Common myeloid progenitor, CD34-positive (primary cell): ENCODE data around the gene CHAC1.

ENCODE experiments used
- CTCF ChIA-PET: fragments of 350-600 bp; sonication (Branson Sonifier 250); formaldehyde crosslinking; loops from one replicate; lab custom pipeline; 2021; ENCODE audit warnings: antibody characterized with exemption; lab: Charles Lee
- POLR2A ChIA-PET: fragments of 350-600 bp; sonication (Branson Sonifier 250); formaldehyde crosslinking; loops from one replicate; lab custom pipeline; 2021; ENCODE audit warnings: antibody characterized with exemption; lab: Charles Lee
- DNase-seq, 3 donors: peaks; one replicate each; pipeline versions ENCODE4 v3.0.0 to v3.0.0-alpha.2; 2013
- H3K27ac ChIP-seq, 2 experiments: 1 replicate in 1 of 2; 2 replicates in 1 of 2; pipeline ENCODE4 v1.7.0; 2013; ENCODE audit warnings: inconsistent platforms in 2 of 2, low read length in 2 of 2, mild to moderate bottlenecking in 2 of 2, low read depth in 1 of 2, moderate library complexity in 1 of 2; ENCODE audit not compliant: severe bottlenecking in 2 of 2, insufficient read depth in 1 of 2, poor library complexity in 1 of 2
- H3K27me3 ChIP-seq, 5 experiments: replicated peaks in 2 of 5; 1 replicate in 3 of 5; 2 replicates in 2 of 5; pipeline versions ENCODE4 v1.6.1 to v1.7.0; 2013; ENCODE audit warnings: low read length in 4 of 5, mild to moderate bottlenecking in 2 of 5, moderate library complexity in 2 of 5, inconsistent platforms in 1 of 5; ENCODE audit not compliant: insufficient read depth in 5 of 5, control insufficient read depth in 4 of 5
- H3K36me3 ChIP-seq, 4 experiments: 1 replicate in 2 of 4; 2 replicates in 2 of 4; pipeline versions ENCODE4 v1.6.1 to v1.7.0; 2013; ENCODE audit warnings: low read length in 3 of 4, control low read depth in 1 of 4, mild to moderate bottlenecking in 1 of 4; ENCODE audit not compliant: control insufficient read depth in 4 of 4, insufficient read depth in 4 of 4
- H3K4me1 ChIP-seq, 4 experiments: 1 replicate in 3 of 4; 2 replicates in 1 of 4; pipeline versions ENCODE4 v1.6.1 to v1.7.1; 2013; ENCODE audit warnings: low read length in 3 of 4, mild to moderate bottlenecking in 3 of 4, control low read depth in 1 of 4, inconsistent platforms in 1 of 4, moderate library complexity in 1 of 4; ENCODE audit not compliant: control insufficient read depth in 4 of 4, insufficient read depth in 4 of 4; ENCODE audit errors: control extremely low read depth in 1 of 4
- H3K4me3 ChIP-seq, 7 experiments: 1 replicate in 4 of 7; 2 replicates in 3 of 7; pipeline versions ENCODE4 v1.5.1 to v1.7.0; 2013; ENCODE audit warnings: mild to moderate bottlenecking in 7 of 7, low read length in 6 of 7, moderate library complexity in 6 of 7, inconsistent platforms in 2 of 7, low read depth in 2 of 7, control low read depth in 1 of 7; ENCODE audit not compliant: insufficient read depth in 4 of 7, control insufficient read depth in 1 of 7; ENCODE audit errors: extremely low read depth in 1 of 7
- H3K9me3 ChIP-seq, 5 experiments: 1 replicate in 4 of 5; 2 replicates in 1 of 5; pipeline versions ENCODE4 v1.6.1 to v1.7.1; 2013; ENCODE audit warnings: low read length in 4 of 5, mild to moderate bottlenecking in 2 of 5, inconsistent platforms in 1 of 5, low read depth in 1 of 5, moderate library complexity in 1 of 5; ENCODE audit not compliant: control insufficient read depth in 4 of 5, insufficient read depth in 2 of 5; ENCODE audit errors: control extremely low read depth in 1 of 5
- WGBS: methylation state at CpG from one replicate; pipeline ENCODE4 v1.1.5; 2013; ENCODE audit not compliant: insufficient coverage; 5-methylcytosine and 5-hydroxymethylcytosine counted together

CHAC1 gene

DNA sequence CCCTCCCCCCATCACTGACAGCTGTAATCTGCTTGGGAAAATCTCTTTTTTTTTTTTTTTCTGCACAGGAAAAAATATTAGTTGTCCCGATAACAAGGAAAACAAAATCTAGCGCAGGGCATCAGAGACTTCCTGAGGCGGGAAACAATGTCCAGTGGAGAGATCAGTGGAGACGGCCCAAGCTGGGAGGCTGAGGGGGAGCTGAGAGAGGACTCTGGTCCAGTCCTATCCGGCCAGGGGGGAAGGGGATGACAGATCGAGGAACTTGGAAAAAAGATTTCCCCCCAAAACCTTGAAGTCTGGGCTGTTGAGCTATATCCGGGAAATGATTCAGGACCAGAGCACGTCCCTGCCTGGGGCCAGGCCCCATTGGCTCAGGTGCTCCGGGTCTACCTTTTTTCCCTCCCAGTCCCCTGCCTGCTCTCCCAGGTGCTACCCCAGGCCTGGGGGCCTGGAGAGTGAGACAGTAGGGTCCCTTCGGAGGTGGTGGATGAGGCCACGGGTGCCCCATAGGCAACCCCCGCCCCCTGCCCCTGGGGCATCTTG lies 38.1 kb upstream of the CHAC1 start:
- ChIA-PET POLR2A (no interaction called here), CTCF (interaction anchor here (0.7 to 3.4 kb wide), 8 partner anchors 10 to 169 kb away, joined by 3 to 18 read pairs (median 4); no protein-coding TSS in a partner anchor)
- no peaks in the 10 kb centered on the region for H3K27me3 ChIP-seq
- WGBS: 91% methylated on average over 10 of the region's 12 CpGs
- no peaks in the 10 kb centered on the region for H3K9me3 ChIP-seq
- H3K36me3 ChIP-seq: no peaks in the 10 kb centered on the region
- H3K4me1 ChIP-seq: peaks cover 0 to 10% (median 7%) of the 10 kb centered on the region in 4 experiments
- DNase-seq: no peak
- no peak overlapping the region for H3K4me3 ChIP-seq
- no peak overlapping the region for H3K27ac ChIP-seq

GRCh38 chr15:40915679-40916078 lies 37.6 kb upstream of the CHAC1 start:
- Histone ChIP-seq H3K27ac (no peak overlapping the region), H3K4me1 (peaks cover 0 to 10% (median 6%) of the 10 kb centered on the region in 4 experiments), H3K36me3 (no peaks in the 10 kb centered on the region), H3K27me3 (no peaks in the 10 kb centered on the region), H3K4me3 (no peak overlapping the region), H3K9me3 (no peaks in the 10 kb centered on the region)
- POLR2A ChIA-PET: no interaction called here
- CTCF ChIA-PET: interaction anchor here (1.1 to 3.4 kb wide), 6 partner anchors 10 to 101 kb away, joined by 3 to 18 read pairs (median 6); no protein-coding TSS in a partner anchor
- 66% methylated on average over 5 of the region's 6 CpGs for WGBS
- no peak for DNase-seq

DNA sequence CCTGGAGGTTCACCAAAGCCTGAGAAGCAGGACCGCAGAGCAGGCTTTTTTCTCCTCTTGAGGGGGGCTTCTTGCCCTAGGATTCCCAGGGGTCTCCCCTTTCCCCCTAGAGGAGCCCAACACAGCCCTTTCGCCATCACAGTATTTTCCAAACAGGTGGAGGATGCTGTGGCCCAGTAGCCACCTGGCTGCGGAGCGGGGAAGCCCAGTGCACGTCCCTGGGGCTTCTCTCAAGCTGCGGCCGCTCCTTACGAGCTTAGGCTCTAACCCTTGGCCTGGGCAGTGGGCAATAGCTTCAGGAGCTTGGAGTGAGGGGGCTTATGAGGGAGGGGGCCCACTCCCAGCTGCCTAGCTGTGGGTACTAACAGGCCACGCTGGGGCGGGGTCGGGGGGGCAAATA lies 35.7 kb upstream of the CHAC1 start:
- POLR2A ChIA-PET: no interaction called here
- no peak for DNase-seq

DNA sequence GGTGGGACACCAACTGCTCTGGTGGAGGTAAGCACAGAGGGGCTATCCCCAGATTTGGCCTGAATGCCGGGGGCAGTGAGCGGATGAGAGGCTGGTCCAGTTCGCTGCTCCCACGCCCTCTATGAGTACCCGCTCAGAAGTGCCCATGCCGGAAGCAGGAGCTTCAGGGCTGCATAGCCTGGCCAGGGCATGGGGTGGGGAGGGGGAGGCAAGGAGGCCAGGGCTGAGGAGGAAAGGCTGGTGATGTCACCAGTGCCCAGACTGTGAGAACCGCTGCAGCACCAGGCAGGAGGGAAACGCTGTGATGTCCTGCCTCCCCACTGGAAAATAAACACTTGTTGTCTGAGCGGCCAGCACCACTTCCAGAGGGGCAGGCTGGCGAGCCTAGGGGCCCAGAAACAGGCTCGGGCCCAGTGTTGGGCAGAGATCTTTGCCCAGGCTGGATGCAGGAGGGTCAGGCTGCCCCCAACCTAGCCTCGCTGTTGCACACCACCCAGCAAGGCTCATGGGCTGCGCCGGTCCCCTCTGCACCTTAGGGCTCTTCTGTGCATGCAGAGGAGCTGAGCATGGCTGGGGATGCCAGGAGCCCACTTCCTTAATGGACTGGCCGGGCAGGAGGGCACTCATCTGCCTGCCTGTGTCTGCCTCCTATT lies 35.0 kb upstream of the CHAC1 start:
- ChIA-PET POLR2A (no interaction called here), CTCF (interaction anchor here (0.9 to 3.4 kb wide), 7 partner anchors 13 to 104 kb away, joined by 3 to 18 read pairs (median 5); no protein-coding TSS in a partner anchor)
- Histone ChIP-seq H3K36me3 (no peaks in the 10 kb centered on the region), H3K27ac (no peak overlapping the region), H3K4me1 (no peaks in the 10 kb centered on the region), H3K9me3 (no peaks in the 10 kb centered on the region), H3K4me3 (no peak overlapping the region), H3K27me3 (peaks cover 0 to 2% (median 0%) of the 10 kb centered on the region in 5 experiments)
- no peak for DNase-seq
- WGBS: 95% methylated on average over 15 of the region's 15 CpGs

More for the DNA sequence above, 35.7 kb upstream of the CHAC1 start:
- Histone ChIP-seq H3K9me3 (no peaks in the 10 kb centered on the region), H3K36me3 (no peaks in the 10 kb centered on the region), H3K27ac (no peak overlapping the region), H3K4me1 (no peaks in the 10 kb centered on the region), H3K27me3 (no peaks in the 10 kb centered on the region), H3K4me3 (no peak overlapping the region)
- CTCF ChIA-PET: interaction anchor here (1.2 to 3.4 kb wide), 5 partner anchors 12 to 105 kb away, joined by 3 to 18 read pairs (median 7); no protein-coding TSS in a partner anchor
- WGBS: 71% methylated on average over 4 of the region's 11 CpGs

DNA sequence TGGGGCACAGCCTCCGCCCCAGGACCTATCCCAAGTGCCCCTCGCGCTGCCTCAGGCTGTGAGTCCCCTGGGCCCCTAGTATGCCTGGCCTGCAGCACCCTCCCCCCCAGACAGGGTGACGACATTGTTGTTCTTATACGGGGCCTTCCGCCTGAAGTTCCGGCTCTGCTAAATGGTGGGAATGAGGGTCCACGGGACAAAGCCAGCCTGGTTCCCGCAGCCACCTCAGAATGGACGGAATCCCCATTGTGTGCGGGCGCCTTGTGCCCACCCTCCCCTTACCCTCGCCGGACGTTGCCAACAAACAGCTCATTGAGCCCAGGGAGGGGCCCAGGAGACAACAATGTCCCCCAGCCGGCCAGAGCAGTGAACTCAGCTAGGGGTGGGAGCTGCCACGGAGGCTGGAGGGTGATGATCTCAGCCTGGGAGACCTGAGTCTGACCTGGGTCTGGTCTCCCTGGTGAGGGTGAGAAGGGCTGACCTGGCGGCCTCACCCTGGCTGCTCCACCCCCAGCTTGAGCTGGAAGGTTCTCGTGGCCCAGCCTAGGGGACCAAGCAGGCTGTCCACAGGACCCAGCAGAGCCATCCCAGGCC lies 34.4 kb upstream of the CHAC1 start:
- Histone ChIP-seq H3K4me1 (no peaks in the 10 kb centered on the region), H3K4me3 (no peak overlapping the region), H3K36me3 (no peaks in the 10 kb centered on the region), H3K9me3 (no peaks in the 10 kb centered on the region), H3K27ac (no peak overlapping the region), H3K27me3 (peaks cover 0 to 7% (median 2%) of the 10 kb centered on the region in 5 experiments)
- 95% methylated on average over 12 of the region's 19 CpGs for WGBS
- ChIA-PET CTCF (interaction anchor here (0.9 to 1.0 kb wide), 3 partner anchors 40 to 123 kb away, joined by 3 read pairs; no protein-coding TSS in a partner anchor), POLR2A (interaction anchor here (1.4 kb wide), 1 partner anchor 11 kb away, joined by 4 read pairs; no protein-coding TSS in a partner anchor)
- DNase-seq: no peak

- peaks cover 4 to 20% (median 17%) of the 10 kb centered on the region in 4 experiments for H3K4me1 ChIP-seq
These were observed 31.2 kb upstream of the CHAC1 start for GRCh38 chr15:40921949-40922607.

More at GRCh38 chr15:40921949-40922607, 31.2 kb upstream of the CHAC1 start:
- 73% methylated on average over 4 of the region's 5 CpGs for WGBS
- no peak for DNase-seq
- H3K4me3 ChIP-seq: no peak overlapping the region
- peaks cover 2 to 37% (median 15%) of the 10 kb centered on the region in 5 experiments for H3K27me3 ChIP-seq
- no peaks in the 10 kb centered on the region for H3K36me3 ChIP-seq
- CTCF ChIA-PET: interaction anchor here (1.1 to 2.4 kb wide), 4 partner anchors 9 to 20 kb away, joined by 3 to 10 read pairs (median 8); no protein-coding TSS in a partner anchor
- H3K9me3 ChIP-seq: no peaks in the 10 kb centered on the region
- POLR2A ChIA-PET: interaction anchor here (0.7 kb wide), 1 partner anchor 357 kb away, joined by 3 read pairs; the partner anchor contains the start of gene CCDC32
- no peak overlapping the region for H3K27ac ChIP-seq
